HG03520 (cell line): ENCODE measurements around the gene POLH.
"Not testable (repeated sequence)": the region's sequence is repeated elsewhere in the genome, so short reads cannot be mapped to it uniquely, and the experiment has no call there.

Experiments
- ATAC-seq: cut with Tn5 transposase; IDR thresholded peaks from one replicate; pipeline ENCODE4 v1.9.1; 2021; ENCODE audit warnings: mild to moderate bottlenecking, moderate library complexity; ENCODE audit not compliant: unreplicated experiment

POLH gene

DNA sequence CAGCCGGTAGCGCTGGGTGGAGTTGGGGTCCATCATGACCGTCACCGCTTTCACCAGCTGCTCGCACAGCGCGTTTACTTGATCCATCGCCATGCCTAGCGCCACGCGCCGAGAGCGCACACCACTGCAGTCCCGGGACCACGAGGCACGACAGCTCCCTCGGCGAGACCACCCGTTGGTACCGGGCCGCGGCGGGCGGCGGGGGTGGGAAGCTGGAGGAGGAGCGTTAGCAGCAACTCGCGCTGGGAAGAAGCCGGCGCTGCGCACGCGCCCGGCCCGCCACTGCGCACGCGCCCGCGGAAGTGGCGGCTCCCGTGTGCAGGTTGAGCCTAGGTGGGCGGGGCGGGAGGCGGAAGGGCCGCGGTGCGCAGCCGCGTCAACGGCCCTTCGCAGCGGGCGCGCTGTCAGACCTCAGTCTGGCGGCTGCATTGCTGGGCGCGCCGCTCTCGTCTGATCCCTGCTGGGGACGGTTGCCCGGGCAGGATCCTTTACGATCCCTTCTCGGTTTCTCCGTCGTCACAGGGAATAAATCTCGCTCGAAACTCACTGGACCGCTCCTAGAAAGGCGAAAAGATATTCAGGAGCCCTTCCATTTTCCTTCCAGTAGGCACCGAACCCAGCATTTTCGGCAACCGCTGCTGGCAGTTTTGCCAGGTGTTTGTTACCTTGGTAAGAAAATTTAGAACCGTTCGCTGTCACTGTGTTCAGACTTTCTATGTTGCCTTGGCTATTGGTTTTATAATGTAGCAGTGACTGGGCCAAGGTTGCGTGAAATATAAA is at the start of gene POLH, which contains the start of gene XPO5:
Gene POLH, plus strand, starts transcription at position 414 of the 780 bp plus-strand sequence. CDS start 6,135 bp downstream, outside the sequence.
Gene XPO5, minus strand, starts transcription at position 267 of the 780 bp plus-strand sequence. Its CDS starts 174 bp downstream, at position 93.
- peak; percentile 85 for ATAC-seq

DNA sequence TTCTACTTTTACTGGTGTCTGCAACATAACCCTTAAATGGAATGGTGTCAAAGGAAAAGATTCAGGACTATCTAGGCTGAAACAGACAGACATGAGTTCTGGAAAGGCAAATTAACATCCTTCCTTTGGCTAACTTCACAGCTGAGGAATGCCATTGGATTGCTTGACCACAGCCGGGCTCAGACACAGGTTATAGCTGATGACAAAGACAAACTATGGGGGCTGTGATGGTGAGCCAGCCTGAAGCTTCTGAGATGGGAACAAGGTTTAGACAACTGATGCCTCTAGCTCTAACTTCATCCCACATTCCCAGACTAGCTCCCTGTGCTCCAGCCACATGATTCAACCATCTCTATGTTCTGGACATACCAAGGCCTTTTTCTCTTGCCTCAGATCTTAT is 43.8 kb upstream of the POLH start:
- ATAC-seq: no peak

- ATAC-seq: not testable (repeated sequence)
These were observed 37.0 kb upstream of the POLH start for GRCh38 chr6:43538986-43539385.

DNA sequence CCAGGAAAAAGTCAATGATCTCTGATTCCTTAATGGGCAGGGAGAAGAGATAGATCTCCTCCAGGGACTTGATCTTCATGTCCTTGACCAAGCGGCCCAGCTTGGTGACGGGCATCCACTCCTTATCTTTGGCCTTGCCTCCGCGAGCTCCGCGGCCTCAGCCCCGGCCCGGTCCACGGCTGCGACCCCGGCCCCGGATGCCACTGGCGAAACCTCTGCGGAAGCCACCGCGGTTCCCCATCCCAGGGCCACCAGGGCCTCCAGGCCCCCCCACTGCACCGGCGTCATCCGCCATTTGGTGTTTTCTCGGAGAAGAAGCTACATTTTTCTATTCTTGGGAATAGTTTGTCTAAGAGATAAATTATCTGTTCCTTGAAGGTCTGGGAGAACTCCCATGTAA is 36.6 kb upstream of the POLH start:
- not testable (repeated sequence) for ATAC-seq

GRCh38 chr6:43540507-43540906 is 35.5 kb upstream of the POLH start:
- ATAC-seq: no peak

- no peak for ATAC-seq
These were observed 34.1 kb upstream of the POLH start for GRCh38 chr6:43541774-43542471.

DNA sequence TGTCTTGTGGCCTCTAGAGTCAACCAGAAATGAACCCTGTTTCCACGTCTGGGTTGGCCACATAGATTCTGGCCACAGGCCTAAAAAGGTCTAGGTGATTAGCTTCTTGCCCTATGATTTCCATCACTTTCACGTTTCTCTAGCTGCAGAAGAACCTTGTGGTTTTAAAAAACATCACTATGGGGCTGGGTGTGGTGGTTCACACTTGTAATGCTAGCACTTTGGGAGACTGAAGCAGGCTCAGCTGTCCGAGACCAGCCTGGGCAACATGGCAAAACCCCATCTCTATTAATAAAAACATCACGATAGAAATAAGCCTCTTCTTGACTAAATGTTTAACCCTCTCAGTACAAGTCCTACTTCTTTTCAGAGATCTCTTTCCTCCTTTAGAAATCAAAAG is 31.5 kb upstream of the POLH start:
- no peak for ATAC-seq

GRCh38 chr6:43547222-43547621 is 28.8 kb upstream of the POLH start:
- ATAC-seq: no peak

- not testable (repeated sequence) for ATAC-seq
These were observed 18.4 kb upstream of the POLH start for GRCh38 chr6:43557620-43558019.

DNA sequence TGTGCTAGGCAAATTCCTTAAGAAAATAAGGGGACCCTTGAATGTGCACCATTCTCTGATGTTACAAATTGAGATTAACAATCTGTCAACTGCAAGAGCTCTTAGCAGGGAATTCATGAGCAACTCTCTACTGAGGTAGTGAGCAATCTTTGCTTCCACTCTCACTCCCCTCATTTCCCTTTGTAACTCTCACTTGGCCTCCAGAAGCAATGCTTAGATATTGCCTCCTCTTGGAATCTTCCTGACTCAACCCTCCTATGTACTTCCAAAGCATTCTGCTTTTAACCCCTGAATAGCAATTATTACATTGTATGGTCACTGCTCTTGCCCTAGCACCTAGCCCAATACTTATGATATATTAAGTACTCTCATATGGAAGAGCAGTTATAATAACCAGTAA is 16.7 kb upstream of the POLH start:
- no peak for ATAC-seq

- ATAC-seq: no peak
These were observed 5.0 kb upstream of the POLH start for GRCh38 chr6:43570876-43571441.

GRCh38 chr6:43572015-43572414 is 4.0 kb upstream of the POLH start:
- no peak for ATAC-seq

GRCh38 chr6:43575105-43575771 is 747 bp upstream of the POLH start:
- peak; percentile 15 for ATAC-seq

DNA sequence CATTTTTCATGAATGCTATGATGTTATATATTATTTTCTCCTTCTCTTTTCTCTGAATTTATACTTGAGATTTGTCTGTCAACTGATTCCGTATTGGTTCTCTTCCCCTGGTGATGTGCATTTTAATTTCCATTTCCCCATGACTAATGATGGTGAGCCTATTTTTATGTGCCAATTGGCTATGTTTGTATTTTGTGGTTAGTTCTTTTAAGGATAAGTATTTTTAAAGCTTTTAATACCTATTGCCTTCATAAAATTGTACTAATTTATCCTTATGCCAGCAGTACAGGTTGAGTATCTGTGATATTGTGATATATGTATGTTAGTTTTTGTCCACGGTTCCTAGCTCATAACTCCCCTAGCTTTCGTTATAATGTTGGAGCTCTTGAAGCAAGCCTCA is 2.8 kb downstream of the POLH start:
- no peak for ATAC-seq

GRCh38 chr6:43579171-43579570 is 3.2 kb downstream of the POLH start:
- ATAC-seq: no peak

DNA sequence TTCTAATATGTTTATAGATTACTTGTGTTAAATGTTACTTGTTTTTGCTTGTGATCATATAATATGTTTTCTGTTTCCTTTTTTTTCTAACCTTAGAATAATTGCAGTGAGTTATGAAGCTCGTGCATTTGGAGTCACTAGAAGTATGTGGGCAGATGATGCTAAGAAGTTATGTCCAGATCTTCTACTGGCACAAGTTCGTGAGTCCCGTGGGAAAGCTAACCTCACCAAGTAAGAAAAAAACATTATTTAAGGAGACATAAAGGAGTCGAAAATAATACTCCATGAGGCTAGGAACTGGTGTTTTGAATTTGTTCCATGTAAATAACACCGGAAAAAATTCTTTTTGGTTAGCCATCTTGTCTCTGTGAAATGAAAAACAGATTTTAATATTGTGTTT is 6.9 kb downstream of the POLH start:
- no peak for ATAC-seq

DNA sequence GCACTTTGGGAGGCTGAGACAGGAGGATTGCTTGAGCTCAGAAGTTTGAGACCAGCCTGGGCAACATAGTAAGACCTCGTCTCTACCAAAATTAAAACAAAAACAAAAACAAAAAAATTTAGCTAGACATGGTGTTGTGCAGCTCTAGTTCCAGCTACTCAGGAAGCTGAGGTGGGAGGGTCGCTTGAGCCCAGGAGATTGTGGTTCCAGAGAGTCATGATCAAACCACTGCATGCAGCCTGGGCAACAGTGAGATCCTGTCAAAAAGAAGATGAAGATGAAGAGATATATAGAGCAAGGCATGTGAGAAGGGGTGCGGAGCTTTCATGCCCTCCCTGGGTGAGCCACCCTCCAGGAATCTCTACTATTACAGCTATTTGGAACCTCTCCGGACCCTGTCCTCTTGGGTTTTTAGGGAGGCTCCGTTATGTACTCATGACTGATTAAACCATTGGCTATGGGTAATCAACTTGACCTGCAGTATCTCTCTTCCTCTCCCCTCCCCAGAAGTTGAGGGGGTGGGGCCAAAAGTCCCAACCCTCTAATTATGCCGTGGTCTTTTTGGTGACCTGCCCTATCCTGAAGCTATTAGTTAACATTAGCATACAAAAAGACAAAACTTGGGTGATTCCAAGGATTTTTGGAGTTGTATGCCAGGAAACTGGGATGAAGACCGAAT is 9.0 kb downstream of the POLH start:
- ATAC-seq: no peak

DNA sequence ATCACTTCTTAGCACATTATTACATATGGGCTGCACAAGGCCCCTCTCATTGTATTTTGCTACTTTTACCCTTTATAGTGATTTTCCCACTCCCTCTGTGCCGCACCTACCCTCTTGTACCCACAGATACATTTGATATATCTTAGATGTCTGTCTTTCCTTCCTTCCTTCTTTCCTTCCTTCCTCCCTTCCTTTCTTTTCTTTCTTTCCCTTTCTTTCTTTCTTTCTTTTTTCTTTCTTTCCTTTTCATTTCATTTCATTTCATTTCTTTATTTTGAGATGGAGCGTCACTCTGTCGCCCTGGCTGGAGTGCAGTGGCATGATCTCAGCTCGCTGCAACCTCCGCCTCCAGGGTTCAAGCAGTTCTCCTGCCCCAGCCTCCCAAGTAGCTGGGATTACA is 12.2 kb downstream of the POLH start:
- no peak for ATAC-seq

DNA sequence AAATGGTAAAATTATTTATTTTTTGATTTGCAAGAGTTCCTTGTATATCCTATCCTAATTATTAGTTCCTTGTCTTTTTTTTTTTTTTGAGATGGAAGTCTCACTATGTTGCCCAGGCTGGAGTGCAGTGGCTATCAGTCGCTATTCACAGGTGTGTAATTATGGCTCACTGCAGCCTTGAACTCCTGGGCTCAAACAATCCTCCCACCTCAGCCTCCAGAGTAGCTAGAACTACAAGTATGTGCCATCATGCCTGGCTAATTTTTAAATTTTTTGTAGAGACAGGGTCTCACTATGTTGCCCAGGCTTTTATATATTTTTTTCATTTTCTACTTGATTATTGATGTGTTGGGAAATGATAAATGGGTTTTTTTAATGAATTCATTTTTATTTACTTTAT is 13.6 kb downstream of the POLH start:
- not testable (repeated sequence) for ATAC-seq

DNA sequence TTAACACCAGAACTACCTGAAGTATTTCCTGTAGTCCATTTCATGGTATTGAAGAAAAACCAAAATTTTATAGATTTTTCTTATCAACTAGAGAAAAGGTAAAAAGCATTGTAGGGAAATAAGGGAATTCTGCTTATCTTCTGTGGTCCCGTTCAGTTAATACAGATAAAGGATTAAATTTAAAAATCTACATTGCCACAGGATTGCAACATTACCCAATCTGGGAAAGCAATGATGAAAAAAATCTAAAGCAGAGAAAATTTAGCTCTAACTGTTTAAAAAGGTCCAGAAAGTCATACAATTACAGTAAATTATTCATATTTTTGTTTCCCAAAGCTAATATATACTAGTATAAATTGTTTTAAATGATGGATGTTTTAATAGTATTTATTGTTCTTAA is 18.0 kb downstream of the POLH start:
- ATAC-seq: no peak

DNA sequence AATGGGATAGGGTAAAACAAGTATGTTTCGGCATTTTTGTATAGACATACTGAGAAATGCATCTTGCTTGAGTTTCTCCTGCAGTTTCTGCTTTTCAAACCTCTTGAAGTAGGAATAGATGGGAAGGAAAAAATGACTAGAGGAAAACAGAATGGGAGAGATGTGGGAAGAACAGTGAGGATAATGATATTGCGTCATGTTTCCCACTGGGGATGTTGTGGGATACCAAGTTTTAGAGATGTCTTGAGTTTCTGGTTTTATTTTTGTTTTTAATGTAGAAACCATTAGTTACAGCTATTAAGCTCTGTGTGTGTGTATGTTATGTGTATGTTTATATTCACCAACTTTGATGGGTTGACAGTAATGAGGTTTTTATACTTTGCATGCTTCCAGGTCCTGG is 24.6 kb downstream of the POLH start:
- no peak for ATAC-seq
